CD4-positive, alpha-beta T cell treated with Interleukin-17A for 1 hour (primary cell): ENCODE results near the gene GK.
A peak's percentile ranks its signal among the peaks of the same experiment; 100 is the strongest.
"Not testable (repeated sequence)": the region's sequence is repeated elsewhere in the genome, so short reads cannot be mapped to it uniquely, and the experiment has no call there.

Experiments
- DNase-seq: peaks from one replicate; pipeline ENCODE4 v3.0.0-alpha.2; 2020

The GK gene

DNA sequence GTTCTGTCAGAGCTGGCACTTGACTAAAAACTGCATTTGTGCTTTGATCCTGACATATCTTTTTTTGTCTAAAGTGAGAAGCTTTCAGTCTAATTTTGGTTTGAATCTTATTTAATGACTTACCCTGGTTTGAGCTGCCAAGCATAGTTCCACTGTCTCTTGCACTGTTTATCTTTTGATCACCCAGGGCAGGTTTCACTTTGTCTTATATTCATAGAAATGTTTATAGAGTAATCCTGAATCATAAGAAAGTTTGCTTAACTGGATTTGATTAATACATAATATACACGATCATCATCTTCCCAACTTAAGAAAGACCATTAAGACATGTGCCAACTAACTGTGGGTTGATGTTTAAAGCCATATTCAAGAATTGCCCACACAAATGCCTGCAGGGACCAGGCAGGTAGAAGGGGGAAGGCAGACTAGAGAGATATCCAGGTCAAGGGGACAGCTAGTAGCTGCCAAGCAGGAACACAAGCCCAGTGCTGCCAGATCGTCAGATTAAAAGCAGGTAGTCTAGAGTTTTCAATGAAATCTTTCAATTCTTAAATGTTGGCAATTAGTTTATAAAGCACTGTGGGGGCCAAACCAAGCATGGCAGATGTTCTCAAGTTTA lies 1.9 kb downstream of the GK start:
- DNase-seq = no peak

DNA sequence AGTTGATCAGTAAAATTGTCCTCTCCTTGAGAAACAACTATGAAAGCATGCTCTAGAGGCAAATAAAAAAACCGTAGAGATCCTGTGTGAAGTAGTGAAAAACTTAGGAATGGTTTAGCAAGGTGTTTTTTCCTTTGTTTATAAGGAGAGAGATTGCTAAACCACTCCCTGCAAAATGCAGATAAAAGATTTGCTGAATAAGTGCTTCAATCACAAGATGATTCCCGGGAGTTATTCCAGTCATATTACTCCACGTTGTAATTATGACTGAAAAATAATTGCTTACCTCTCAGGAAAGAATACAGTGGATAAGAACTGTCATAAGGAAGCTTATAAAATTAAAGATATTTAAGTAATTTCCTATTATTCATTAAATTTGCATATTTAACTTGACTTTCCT lies 2.8 kb downstream of the GK start:
- no peak for DNase-seq

DNA sequence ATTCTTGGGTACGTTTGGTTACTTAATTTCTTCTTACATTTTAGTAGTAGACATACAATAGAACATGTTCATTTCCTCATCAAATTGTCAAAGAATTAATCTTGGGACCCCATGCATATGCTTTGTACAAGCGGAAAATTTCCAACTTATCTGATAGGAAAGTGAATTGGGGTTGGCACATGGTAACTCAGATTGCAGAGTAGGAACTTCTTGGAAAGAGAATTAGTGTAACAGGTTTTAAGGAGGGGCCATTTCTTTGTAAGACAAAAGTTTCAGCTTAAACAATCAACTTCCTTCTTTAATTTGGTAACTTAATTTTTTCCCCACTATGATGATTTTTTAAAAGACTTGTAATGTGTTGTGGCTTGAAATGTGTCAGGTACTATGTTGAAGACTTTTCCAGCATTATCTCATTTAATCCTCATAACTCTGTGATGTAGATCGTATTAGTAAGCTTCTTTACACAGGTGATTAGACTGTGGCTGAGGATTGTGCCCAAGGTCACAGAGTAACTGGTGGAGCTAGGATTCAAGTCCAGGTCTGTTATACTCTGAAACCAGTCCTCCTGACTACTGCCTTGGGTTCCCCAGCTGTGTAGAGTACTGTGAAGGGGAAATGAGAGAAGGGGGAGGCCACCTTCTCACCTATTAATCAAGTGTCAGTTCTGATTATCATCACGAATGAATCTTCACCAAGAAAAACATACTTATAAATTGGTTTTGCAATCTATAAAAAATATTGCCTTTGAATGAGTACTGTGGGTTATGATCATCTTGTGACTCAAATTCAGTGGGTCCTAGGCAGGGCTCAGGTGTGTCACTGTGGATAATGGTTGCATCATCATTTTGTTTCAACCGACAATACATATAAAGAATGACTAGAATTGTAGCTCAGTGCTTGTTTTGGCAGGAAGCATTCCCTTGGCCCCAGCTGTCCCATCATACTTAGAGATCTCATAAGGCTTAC lies 4.3 kb downstream of the GK start:
- DNase-seq = no peak

DNA sequence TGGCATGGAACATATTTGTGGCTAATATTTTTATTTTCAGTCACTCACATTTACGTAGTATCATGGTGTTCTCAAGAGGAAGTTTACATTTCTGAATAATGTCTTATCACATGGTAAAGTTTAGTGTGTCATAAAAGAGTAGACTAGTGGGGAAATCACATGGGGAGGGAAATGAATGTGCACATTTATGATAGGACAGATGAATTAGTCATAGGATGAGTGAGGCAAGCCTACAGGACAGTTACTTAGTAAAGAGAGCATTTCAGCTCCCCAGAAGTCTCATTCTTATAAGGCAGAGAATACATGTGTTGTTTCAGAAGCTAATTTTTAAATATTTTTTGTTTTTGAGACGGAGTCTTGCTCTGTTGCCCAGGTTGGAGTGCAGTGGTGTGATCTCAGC lies 6.2 kb downstream of the GK start:
- peak; percentile 22 for DNase-seq

DNA sequence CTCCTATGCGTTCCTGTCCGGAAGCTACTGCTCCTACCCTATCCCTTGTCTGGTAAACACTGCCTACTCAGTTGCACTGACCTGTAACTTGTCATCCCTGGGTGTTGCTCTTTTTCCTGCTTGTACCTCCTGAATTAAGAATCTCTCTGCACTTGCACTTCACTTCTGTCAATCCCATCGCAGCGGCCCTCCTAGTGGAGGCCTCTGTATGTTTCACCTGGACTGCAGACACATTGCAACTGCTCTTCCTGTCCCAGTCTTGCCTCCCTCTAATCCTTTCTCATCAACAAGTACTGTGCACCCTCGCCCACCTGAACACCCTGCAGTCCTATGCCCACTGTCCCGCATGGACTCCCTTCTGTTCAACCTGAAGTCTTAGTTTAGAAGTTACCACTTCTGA lies 8.0 kb downstream of the GK start:
- DNase-seq = no peak

DNA sequence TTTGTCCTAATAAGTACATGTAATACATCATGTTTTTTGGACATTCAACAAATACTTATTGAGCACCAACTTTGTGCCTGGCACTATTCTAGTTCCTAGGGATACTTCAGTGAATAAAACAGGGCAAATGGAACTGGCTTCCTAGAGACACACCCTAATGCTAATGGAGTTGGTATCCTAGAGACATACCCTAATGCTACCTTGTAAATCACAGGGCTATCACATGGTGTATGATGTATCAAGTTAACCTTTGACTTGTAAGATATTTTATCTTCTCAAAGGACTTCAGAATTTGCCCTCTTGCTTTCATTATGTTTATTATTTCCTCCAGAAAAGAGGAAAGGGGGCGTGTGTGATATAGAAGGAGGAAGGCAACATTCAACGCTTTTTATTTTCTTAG lies 10.1 kb downstream of the GK start:
- DNase-seq = no peak

DNA sequence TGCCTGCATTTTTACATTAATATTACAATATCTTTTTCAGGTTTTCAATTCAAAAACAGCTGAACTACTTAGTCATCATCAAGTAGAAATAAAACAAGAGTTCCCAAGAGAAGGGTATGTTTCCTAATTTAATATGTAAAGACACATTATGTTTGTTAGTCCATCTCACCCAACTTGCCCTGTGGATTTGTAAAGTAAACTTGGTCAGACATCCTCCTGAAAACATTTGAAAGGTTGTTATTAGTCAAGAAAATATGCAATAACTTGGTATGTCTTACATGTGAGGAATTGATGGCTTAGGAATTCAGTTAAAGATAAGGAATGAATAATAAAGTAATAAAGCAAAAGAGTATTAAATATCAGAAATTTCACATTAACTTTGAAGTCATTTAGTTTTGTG lies 12.2 kb downstream of the GK start:
- DNase-seq = no peak

DNA sequence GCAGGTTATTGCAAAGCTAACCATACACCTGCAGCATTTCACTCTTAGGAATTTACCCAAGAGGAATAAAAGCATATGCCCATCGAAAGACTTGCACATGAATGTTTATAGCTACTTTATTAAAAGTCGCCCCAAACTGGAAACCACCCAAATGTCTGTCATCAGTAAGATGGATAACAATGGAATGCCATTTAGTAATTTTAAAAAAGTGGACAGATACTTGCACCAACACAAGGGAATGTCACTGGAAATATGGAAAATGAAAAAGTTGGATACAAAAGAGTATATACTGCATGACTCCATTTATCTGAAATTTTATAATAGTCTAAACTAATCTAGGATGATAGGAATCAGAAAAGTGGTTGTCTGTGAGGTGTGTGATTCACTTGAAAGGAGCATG lies 12.9 kb downstream of the GK start:
- DNase-seq = no peak

DNA sequence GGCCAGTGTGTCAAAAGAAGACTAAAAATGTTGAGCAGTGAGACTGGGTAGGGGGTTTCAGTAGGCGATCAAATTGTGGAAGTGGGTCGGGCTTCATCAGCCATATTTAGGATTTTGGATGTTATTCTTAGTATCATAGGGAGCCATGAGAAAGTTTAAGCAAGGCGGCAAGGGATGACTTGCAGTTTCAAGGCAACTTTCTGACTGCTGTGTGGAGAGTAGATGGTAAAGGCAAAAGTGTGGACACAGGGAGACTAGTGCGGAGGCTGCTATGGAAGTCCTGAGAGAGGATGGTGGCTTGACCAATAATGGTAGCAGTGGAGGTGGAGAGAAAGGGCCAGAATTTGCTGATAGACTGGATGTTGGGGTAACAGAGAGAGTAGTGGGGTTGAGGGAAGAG lies 15.4 kb downstream of the GK start:
- no peak for DNase-seq

DNA sequence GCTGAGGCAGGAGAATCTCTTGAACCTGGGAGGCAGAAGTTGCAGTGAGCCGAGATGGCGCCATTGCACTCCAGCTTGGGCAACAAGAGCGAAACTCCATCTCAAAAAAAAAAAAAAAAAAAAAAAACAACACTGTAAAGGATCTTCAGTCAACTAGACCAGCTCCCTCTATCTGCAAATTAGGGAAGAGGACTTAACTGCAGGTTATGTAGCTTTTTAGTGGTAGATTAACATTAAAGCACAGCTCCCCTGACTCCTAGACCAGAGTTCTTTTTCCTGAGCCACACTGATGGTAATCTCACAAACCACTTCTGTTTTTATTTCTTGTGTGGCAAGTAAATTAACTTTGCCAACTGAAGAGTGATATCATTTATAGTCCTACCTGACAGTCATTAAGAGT lies 18.0 kb downstream of the GK start:
- not testable (repeated sequence) for DNase-seq

DNA sequence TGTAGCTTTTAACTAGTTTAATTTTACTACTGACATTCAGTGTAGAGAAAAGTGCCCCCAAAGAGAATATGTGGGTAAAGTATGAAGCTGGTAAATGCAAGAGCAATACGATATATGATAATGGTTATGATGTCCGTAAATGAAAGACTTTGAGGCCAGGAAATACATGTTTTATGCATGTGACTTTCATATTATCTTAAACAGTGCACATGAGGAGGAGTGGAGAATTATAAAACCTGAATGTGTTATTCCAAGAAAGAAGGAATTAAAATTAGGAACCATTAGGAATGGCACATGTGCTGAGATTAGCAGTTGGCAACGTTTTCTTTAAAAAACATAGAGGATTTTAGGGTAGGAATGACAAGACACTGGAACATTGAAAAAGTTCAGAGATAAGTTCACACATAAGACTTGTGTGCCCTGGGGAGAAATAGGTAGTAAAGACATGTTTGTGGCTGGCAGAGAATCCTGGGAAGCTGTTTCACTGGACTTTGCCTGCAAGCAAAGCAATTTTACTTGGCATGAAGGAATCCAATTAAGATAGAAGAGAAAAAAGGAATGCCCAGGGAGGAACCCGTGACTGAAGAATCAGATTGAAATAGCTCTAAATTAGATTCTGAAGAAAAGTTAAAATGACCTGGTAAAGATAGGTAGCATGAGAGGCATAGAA lies 20.0 kb downstream of the GK start:
- no peak for DNase-seq

DNA sequence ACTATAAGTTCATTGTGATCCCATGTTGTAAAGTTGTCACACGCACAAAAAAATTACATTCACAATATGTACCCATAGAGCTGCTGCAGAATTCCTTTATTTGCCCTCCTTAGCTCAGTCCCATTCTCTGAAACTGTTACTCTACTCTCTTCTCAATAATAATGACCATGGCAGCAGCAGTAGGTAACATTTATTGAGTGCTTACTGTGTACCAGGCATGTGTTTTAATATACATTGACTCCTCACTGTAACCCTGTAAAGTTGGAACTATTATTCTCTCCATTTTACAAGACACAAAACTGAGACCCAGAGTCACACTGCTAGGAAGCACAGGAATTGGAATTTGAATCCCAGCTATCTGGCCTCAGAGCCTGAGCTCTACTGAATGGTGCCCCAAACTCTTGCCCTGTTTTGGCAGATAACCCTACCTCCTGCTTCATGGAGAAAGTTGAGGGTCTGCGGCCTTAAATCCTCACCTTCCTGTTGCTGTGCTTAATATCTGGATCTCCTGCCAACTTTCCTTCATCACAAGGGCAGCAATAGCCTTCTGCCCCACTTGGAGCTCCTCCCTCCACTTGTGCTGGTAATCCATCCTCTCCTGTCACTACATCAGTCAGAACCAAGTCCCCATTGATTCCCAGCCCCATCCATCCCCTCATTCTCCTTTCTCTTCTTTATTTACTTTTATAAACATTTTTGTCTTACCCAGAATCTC lies 20.8 kb downstream of the GK start:
- DNase-seq = no peak

DNA sequence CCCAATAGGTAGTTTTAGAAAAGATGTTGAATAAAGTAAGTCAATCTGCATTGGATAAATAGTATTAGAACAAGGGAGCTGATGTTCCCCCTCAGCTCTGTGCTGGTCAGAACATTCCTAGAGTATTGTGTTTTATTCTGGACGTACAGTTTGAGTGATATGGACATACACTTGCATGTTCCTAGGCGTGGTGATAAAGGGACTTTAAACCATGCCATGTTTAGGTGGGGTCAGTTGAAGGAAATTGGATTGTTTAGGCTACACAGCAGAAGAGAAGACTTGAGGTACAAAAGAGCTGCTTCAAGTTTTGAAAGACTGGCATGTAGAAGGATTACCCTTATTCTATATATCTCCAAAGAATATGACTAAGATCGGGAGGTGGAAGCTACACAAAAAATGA lies 21.6 kb downstream of the GK start:
- no peak for DNase-seq

DNA sequence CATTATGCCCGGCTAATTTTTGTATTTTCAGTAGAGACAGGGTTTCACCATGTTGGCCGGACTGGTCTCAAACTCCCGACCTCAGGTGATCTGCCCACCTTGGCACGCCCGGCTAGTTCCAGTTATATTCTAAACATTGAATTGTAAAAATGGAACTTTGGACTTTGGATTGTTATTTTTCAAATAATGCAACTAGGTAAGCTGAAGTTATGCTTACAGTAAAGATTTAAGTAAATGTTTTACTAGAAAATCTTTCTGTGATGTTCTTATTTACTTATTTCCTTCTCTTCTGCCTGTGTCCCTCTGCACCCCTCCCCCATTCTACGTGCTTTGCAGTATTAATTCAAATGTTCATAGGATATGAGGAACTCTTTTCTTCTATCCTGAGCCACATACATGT lies 26.1 kb downstream of the GK start:
- no peak for DNase-seq

DNA sequence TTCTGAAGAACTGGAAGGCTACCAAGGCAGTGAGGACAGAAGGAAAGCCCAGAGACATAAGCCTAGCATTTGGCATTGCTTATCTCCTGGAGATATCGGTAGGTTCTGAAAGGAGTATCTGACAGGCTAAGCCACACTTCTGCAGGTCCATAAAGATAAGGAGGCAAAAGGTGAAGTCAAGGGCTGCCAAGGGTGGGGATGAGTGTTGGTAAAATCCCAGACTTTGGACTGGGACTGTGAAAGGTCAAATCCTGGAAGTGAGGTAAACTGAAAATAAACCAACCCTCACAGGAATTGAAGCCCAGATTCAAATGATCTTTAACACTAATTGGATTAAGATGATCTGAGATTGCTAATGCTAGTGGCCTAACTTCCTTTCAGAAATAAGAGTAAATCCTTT lies 27.4 kb downstream of the GK start:
- DNase-seq = no peak

DNA sequence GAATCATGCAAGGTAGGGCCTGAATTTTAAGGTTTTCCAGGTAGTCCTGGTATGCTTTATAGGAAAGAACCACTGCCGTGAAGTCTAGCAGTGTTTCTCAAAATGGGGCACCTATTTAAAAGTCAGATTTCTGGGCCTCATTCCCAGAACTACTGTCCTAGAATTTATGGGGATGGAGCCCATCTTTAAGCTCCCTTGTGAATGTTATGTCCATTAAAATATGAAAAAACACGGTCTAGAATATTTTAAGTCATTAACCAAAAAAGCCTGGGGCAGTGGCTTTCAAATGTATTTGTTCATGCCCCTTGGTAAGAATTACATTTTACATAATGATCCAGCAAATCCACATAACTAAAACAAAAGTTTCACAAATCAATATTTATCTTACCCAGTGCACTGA lies 35.4 kb downstream of the GK start:
- no peak for DNase-seq

DNA sequence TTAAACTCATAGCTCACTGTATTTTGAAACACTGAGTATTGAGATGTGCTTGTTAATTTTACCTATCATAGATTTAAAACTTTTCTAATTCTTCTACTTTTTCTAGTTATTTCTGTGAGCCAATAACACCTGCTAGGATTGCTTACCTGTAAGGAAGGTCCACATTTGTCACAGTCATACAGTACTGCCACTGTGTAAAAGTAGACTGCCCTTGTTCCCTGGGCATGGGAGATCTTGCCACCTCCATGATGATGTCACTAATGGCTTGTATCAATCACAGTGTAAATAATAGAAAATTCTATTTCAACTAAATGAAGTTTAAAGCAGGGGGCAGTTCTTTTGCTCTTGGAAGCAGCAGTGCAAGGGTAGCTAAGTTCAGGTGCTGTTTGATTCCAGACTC lies 35.9 kb downstream of the GK start:
- DNase-seq = no peak

DNA sequence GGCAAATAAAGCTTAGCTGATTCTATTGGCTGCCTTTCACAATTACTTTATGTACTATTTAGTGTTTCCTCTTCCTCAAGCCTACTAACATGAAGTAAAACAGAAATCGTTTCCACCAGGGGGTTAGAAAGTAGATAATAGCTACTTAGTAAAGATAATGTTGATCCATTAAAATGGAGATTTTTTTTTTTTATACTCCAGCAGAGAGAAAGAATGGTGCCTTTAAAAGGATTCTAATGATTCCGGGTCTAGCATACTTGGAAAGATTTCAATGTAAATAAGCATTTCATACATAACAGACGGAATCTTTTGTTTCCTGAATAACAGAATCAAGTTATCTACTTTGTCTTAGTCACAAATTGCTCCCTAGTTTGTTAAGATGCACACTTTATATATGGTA lies 37.1 kb downstream of the GK start:
- DNase-seq = no peak

DNA sequence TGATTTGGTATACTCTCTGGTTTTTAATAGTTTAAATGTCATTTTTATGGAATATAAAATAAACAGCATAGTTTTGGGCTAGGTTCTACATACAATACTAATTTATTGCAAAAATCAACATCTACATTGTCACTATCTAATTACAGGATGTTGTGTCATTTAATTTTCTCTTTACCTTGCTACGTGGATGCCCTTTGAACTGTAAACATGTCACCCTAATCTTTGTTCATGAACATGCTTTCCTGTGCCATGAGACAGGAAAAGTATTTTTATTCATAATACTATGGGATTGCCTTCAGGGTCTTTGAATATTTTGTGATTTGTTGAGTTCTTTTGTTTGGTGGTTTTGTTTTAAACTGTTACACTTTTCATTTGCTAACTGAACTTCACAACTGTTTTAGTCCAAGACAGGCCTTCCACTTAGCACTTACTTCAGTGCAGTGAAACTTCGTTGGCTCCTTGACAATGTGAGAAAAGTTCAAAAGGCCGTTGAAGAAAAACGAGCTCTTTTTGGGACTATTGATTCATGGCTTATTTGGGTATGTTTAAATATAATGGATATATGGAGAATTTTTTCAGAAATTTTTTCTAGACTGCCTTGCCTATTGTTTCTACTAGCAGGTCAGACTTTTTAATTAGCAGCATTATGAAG lies 40.9 kb downstream of the GK start:
- DNase-seq = no peak

DNA sequence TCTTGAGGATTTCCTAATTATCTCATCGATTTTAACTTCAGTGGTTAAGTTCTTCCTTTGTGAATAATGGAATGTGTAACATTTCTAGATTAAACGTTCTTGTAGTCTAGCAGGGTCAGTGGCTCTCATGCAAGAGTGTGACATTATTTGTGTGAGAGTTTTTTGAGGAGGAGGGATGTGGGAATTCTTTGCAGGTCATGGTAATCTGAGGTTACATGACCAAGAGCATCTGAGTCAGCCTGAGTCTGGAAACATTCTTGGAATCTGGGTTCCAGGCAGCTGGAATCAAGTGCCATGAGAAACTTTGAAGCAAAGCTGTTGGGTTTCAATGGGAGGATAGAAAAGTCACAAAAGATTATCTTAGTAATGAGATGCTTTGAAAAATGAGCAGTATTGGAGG lies 49.5 kb downstream of the GK start:
- DNase-seq = no peak

DNA sequence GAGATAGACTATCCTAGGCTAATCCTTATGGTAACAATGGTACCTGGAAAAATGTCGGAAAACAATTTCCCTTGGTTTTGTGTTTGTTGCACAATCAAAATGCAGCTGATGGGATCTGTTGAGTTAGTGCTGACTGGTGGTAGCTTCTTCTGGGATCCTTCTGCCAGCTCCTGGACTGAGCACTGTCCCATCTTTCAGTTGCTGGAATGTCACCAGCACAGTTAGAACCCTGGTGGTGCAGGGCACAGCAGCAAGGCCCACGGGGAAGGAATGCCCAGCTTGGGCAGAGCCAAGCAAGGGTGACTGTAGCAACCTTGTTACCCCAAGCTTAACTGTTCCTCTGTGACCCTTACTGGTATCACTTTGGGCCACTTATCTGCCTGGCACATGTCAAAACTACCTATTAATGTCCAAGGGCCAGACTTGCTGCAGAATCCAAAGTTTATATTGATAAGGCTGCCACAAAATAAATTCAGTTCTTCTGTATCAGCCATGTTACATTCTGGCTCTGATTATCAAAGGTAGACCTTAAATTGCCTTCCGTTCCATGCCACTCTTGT lies 53.1 kb downstream of the GK start:
- DNase-seq = no peak

DNA sequence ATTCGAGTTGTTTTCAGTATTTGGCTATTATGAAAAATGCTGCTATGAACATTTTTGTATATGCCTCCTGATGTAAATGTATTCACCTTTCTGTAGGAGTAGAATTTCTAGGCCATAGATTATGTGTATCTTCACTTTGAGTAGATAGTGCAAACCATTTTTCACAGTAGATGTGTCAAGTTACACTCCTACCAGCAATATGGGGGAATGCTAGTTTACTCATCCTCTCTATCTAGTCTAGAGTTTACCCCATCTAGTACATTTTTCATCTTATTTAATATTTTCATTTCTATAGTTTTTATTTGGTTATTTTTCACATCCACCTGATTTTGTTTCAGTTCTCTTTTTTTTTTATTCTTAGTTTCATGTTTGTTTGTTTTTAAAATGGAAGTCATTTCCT lies 59.0 kb downstream of the GK start:
- no peak for DNase-seq
